Stimulated activated CD4-positive, alpha-beta T cell treated with anti-CD3 and anti-CD28 coated beads, TNF-alpha, amount 100 ng/mL, for 1 hour (primary cell): Measurements from ENCODE around the gene KLK4.

ENCODE experiments used
- DNase-seq, 3 donors: peaks; one replicate each; pipeline ENCODE4 v3.0.0-alpha.2; 2020; ENCODE audit warnings: low read depth in 3 of 3, low spot score in 1 of 3

The KLK4 gene

DNA sequence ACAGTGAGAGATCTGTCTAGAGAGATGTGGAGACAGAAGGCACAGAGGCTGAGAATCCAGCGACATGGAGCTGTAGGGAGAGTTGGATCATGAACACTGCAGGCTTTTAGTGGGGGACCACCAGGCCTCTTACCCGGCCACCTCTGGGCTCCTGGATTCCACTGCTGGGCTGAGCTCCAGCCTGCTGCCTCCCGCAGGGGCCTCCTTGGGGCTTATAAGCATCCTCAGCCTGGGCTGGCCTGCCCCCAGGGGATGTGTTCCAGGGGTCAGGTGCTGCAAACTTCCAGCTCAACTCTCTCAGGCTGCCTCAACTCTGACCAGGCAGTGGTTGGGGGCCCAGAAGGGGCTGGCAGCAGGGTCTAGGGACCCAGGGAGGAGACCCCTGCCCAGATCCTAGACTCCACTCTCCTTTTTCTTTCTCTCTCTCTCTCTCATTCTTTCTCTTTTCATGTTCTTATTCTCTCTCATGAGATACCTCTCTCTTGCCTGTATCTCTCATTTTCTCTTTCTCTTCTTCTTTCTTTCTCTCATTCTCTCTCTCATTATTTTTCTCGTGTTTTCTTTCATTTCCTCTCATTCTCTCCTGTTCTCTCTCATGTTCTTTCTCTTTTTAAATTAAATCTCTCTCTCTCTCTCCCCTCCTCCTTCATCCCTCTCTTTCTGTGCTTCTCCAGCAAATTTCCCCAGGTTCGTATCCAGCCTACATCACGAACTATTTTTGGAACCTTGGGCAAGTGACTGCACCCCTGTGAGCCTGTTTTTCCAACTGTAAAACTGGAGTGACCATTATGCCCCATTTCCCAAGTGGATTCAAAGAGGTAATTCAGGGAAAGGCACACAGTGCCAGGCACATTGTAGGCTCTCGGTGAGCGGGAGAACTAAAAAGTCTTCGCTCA lies at the start of gene KLK4:
Gene KLK4, minus strand, starts transcription at position 190 of the 896 bp plus-strand sequence. CDS start 657 bp downstream, outside the sequence.
- DNase-seq = no peak

GRCh38 chr19:50959731-50960500 lies 48.7 kb upstream of the KLK4 start:
- DNase-seq = no peak

DNA sequence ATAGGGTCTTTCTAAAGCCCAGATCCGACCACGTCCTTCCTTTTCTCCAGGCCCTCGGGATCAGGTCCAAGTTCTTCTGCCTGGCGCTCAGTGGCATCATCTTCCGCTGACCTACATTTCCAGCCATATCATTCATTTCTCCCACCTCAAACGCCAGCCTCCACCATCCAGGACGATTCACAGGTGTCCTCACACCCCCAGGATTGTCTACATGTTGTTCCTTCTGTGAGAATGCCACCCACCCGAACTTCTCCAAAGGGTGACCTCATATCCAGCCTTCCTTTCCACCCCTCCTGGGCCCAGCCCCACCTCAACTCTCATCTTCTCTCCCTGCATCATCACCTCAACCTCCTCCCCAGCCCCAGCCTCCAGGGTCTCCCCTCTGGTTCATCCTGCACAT lies 46.4 kb upstream of the KLK4 start:
- no peak for DNase-seq

DNA sequence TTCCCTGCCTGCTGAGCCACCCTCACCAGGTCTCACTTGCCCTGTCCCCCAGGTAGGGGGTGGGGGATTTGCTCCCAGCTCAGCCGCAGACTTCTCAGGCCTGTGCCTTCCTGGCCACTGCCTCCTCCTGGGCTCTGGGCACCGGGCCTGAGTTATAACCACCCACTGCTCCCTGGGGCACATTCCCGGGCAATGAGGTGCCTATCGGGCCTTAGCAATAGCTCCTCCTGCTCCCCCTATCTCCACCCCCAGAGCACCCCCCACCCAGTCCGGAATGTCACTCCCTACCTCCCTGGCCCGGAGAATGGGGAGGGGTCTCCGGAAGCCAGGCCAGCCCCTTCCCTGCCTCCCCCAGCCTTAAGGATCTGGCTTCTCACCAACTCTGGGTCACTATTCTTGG lies 41.7 kb upstream of the KLK4 start, which contains the start of gene KLK5:
Gene KLK5, minus strand, starts transcription at position 129 of the 400 bp plus-strand sequence. CDS start 381 bp downstream, outside the sequence.
- no peak for DNase-seq

- no peak for DNase-seq
Observed at GRCh38 chr19:50949861-50950260, 38.7 kb upstream of the KLK4 start.

GRCh38 chr19:50947123-50947522 lies 35.9 kb upstream of the KLK4 start:
- DNase-seq = no peak

- DNase-seq = no peak
Observed at GRCh38 chr19:50944795-50945194, 33.6 kb upstream of the KLK4 start.

- no peak for DNase-seq
Observed at GRCh38 chr19:50943074-50943828, 32.1 kb upstream of the KLK4 start.

DNA sequence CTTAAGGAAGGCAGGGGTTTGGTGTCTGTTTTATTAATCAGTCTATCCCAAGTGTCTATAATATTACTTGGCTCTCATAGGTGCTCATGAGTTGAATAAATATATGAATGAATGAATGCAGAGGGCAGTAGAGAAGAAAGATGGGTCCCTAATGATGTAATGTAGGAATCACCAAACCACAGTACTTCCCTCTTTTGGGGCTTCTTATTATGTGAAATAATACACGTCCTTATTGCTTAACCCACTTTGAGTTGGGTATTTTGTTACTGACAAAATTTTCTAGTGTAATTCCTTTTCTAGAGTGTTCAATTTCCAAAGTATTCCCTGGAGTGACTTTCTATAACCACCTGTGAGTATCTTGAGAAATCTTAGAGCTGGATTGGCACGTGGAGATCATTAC lies 28.4 kb upstream of the KLK4 start:
- DNase-seq = no peak

- no peak for DNase-seq
Observed at GRCh38 chr19:50933640-50934039, 22.4 kb upstream of the KLK4 start.

- no peak for DNase-seq
Observed at GRCh38 chr19:50932690-50933083, 21.5 kb upstream of the KLK4 start.

DNA sequence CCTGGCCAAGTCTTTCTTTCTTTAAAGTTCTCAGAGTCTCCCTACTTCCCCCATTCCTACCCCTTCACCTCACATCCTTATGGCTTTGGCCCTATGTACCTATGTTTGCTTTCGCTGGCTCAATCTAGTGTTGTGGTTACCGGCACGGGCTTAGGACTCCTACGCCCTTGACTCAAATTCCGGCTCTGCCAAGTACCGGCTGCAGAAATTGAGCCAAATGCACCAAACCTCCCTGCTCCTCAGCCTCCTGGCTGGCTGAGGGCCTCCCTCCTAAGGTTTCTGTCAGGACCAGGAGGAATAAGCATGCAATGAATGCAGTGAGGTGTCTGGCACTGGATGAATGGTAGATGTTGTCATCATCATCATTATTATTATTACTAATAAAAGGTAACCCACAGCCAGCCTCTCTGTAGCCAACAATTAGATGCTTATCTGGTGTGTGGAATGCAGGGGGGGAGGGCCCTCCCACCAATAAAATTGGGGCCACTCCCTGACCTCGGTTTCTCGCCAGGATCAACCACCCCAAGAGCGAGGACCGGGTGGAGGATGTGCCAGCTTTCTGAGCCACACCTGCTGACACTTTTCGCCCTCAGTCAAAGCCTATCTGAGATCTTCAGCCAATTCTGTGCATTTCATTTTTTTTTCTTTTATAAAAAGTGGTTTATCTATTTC lies 21.0 kb upstream of the KLK4 start:
- no peak for DNase-seq

DNA sequence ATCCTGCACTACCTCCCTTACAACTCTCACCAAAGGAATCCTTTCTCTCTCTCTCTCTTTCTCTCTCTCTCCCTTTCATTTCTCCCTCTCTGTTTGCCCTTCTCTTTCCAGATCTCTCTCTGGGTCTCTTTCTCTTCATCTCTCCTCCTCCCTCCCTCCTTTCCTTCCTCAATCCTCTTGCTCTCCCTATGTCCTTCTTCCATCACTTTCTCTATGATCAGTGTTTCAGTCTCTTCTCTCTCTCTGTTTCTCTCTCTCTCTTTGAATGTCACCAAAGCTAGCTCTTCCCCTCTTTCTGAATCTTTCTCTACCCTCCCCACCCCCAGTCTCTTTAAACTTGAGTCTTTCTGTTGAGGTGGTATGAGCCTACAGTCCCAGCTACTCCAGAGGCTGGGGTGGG lies 19.8 kb upstream of the KLK4 start:
- no peak for DNase-seq

GRCh38 chr19:50928831-50929230 lies 17.6 kb upstream of the KLK4 start:
- DNase-seq = no peak

- no peak for DNase-seq
Observed at GRCh38 chr19:50926144-50926543, 14.9 kb upstream of the KLK4 start.

- DNase-seq = no peak
Observed at GRCh38 chr19:50925734-50926133, 14.5 kb upstream of the KLK4 start.

DNA sequence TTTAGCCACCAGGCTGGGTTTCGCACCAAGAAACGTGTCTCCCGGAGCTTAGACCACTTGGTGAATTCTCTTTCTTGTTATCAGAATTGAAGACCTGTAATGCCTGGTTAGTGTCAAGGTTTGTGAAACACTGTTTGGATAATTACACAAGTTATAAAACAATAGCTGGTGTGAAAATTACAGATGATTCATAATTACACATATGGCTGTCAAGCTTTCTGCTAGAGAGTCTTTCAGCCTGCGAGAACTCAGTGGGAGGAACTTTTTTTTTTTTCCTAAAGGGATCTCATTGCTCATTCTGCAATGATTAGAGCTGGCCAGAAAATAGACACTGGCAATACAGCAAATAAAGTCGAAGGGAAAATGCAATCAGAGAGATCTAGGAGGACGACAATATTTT lies 13.4 kb upstream of the KLK4 start:
- no peak for DNase-seq

GRCh38 chr19:50922317-50922853 lies 11.2 kb upstream of the KLK4 start:
- peak; percentile 29 to 46 (median 39) for DNase-seq

DNA sequence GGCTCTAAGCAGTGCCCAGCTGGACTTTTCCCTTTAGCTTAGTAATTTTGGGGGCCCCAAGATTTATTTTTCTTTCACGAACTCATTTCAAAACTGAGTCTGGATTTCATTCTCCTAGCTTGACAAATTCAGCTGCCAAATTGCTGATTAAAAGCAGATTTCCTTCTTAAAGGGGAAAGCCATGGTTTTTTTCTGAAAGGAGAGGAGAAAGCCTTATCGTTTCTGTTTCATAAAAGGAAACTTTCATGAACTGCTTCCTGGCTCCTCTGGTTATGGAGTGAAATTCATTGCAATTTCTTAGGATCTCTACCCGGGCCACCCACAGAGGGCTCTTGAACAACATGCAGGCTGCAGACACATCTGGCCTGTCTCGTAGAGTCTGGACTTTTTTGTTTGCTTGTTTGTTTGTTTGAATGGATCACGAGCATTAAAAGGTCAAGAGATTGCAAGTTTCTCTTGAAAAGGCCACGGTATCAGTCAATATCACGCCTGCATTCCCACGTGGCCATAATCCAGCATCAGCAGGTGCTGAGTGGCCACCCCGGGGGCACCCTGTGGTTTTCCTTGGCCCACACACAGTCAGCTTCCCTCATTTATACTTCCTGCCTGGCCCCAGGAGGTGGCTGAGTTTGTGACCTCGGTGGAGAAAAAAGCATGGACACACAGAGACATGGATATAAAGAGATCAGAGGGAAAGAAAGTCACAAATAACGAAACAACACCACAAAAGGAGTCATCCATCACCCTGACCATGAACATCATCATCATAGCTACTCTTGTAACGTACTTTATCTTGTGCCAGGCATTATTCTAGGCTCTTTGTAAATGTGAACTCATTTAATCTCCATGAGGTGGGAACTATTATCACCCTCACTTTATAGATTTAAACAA lies 10.5 kb upstream of the KLK4 start:
- no peak for DNase-seq

GRCh38 chr19:50916069-50916468 lies 4.9 kb upstream of the KLK4 start:
- no peak for DNase-seq
